GM21576 (cell line): ENCODE measurements around the gene EDEM3.
"Not testable (repeated sequence)": the region's sequence is repeated elsewhere in the genome, so short reads cannot be mapped to it uniquely, and the experiment has no call there.

Experiments
- ATAC-seq: cut with Tn5 transposase; IDR thresholded peaks from one replicate; pipeline ENCODE4 v1.9.1; 2021; ENCODE audit warnings: mild to moderate bottlenecking, moderate library complexity; ENCODE audit not compliant: unreplicated experiment

The EDEM3 gene

GRCh38 chr1:184769241-184769640 is 14.6 kb upstream of the EDEM3 start:
- ATAC-seq: no peak

GRCh38 chr1:184768467-184768866 is 13.8 kb upstream of the EDEM3 start:
- no peak for ATAC-seq

- ATAC-seq: no peak
Measured at GRCh38 chr1:184767591-184767990, 12.9 kb upstream of the EDEM3 start.

GRCh38 chr1:184764483-184764882 is 9.8 kb upstream of the EDEM3 start:
- ATAC-seq: no peak

GRCh38 chr1:184763520-184763919 is 8.9 kb upstream of the EDEM3 start:
- ATAC-seq: not testable (repeated sequence)

GRCh38 chr1:184761969-184762485 is 7.4 kb upstream of the EDEM3 start:
- no peak for ATAC-seq

GRCh38 chr1:184759651-184760050 is 5.0 kb upstream of the EDEM3 start:
- ATAC-seq: no peak

GRCh38 chr1:184759112-184759511 is 4.5 kb upstream of the EDEM3 start:
- ATAC-seq: no peak

GRCh38 chr1:184757891-184758290 is 3.2 kb upstream of the EDEM3 start:
- ATAC-seq: no peak

GRCh38 chr1:184757406-184757805 is 2.7 kb upstream of the EDEM3 start:
- no peak for ATAC-seq

- ATAC-seq: peak; percentile 3
Measured at GRCh38 chr1:184755226-184756065, 788 bp upstream of the EDEM3 start.

- ATAC-seq: peak; percentile 9
Measured at GRCh38 chr1:184753608-184754475, 816 bp downstream of the EDEM3 start.

GRCh38 chr1:184753117-184753516 is 1.5 kb downstream of the EDEM3 start:
- no peak for ATAC-seq

GRCh38 chr1:184752656-184753055 is 2.0 kb downstream of the EDEM3 start:
- ATAC-seq: no peak

GRCh38 chr1:184748740-184749139 is 5.9 kb downstream of the EDEM3 start:
- ATAC-seq: no peak

- peak; percentile 81 for ATAC-seq
Measured at GRCh38 chr1:184747089-184747955, 7.3 kb downstream of the EDEM3 start.

GRCh38 chr1:184745929-184746638 is 8.6 kb downstream of the EDEM3 start:
- ATAC-seq: peak; percentile 32

GRCh38 chr1:184745110-184745509 is 9.5 kb downstream of the EDEM3 start:
- ATAC-seq: no peak

GRCh38 chr1:184743062-184743756 is 11.4 kb downstream of the EDEM3 start:
- peak; percentile 40 for ATAC-seq
